Calu3 (cell line): ENCODE measurements around the gene CENPB. TPM values are rescaled to one million over a fixed set of nuclear protein-coding genes. Genes with fewer than 3 reads are reported as not detected.

Experiments used
- BruUV-seq: library from RNA; stranded (reverse); fragments of 400-500 nt; replicated peaks from 2 replicates; lab custom pipeline; 2021; lab: Mats Ljungman, UMichigan
- CTCF ChIA-PET: fragments of 300-600 bp; sonication (Branson Sonifier 250); formaldehyde crosslinking; loops from one replicate; lab custom pipeline; 2022; ENCODE audit warnings: antibody characterized with exemption; lab: Charles Lee
- DNase-seq: peaks from one replicate; pipeline ENCODE4 v3.0.0; 2022
- H3K27ac Mint-ChIP-seq: one replicate; pipeline ENCODE4 v1.8.0; 2022; ENCODE audit warnings: mixed read lengths; ENCODE audit not compliant: unreplicated experiment
- H3K27me3 Mint-ChIP-seq: one replicate; pipeline ENCODE4 v1.8.0; 2022; ENCODE audit warnings: mixed read lengths; ENCODE audit not compliant: unreplicated experiment
- H3K36me3 Mint-ChIP-seq: one replicate; pipeline ENCODE4 v1.8.0; 2022; ENCODE audit warnings: mild to moderate bottlenecking, moderate library complexity, mixed read lengths; ENCODE audit not compliant: insufficient read depth, unreplicated experiment
- H3K4me1 Mint-ChIP-seq: one replicate; pipeline ENCODE4 v1.8.0; 2022; ENCODE audit warnings: mild to moderate bottlenecking, low read depth, mixed read lengths; ENCODE audit not compliant: unreplicated experiment
- H3K4me3 Mint-ChIP-seq: one replicate; pipeline ENCODE4 v1.8.0; 2022; ENCODE audit warnings: mild to moderate bottlenecking, low read depth, moderate library complexity, mixed read lengths; ENCODE audit not compliant: unreplicated experiment
- H3K9me3 Mint-ChIP-seq: one replicate; pipeline ENCODE4 v1.8.0; 2022; ENCODE audit warnings: low read depth, mixed read lengths; ENCODE audit not compliant: unreplicated experiment
- CTCF ChIP-seq: fragments of 200-600 bp; IDR thresholded peaks from one replicate; pipeline ENCODE4 v1.8.0; 2022; ENCODE audit warnings: antibody characterized with exemption; ENCODE audit not compliant: unreplicated experiment
- intact Hi-C: fragments of 100-400 bp; cut with micrococcal nuclease; formaldehyde crosslinking; loops from one replicate; pipeline ENCODE4 v1.10.0; 2022; ENCODE audit not compliant: unreplicated experiment
- total RNA-seq: library from RNA; stranded (reverse); gene quantifications from 2 replicates; pipeline ENCODE4 v1.2.3, GENCODE V29; 2022

Gene CENPB
- total RNA-seq, 1 experiment from 2014 or later: 44.9 TPM

- DNase-seq: no peak
- Mint-ChIP-seq H3K4me1 (peaks cover 2% of the 10 kb centered on the region), H3K9me3 (no peaks in the 10 kb centered on the region), H3K27me3 (peaks cover 52% of the 10 kb centered on the region), H3K4me3 (no peak overlapping the region), H3K27ac (no peak overlapping the region), H3K36me3 (no peaks in the 10 kb centered on the region)
- intact Hi-C loops: no loop called here
- TF ChIP-seq CTCF: no peak
- no TSS peak for BruUV-seq
- CTCF ChIA-PET: no interaction called here
These were observed 47.2 kb downstream of the CENPB start for GRCh38 chr20:3739054-3739925.

DNA sequence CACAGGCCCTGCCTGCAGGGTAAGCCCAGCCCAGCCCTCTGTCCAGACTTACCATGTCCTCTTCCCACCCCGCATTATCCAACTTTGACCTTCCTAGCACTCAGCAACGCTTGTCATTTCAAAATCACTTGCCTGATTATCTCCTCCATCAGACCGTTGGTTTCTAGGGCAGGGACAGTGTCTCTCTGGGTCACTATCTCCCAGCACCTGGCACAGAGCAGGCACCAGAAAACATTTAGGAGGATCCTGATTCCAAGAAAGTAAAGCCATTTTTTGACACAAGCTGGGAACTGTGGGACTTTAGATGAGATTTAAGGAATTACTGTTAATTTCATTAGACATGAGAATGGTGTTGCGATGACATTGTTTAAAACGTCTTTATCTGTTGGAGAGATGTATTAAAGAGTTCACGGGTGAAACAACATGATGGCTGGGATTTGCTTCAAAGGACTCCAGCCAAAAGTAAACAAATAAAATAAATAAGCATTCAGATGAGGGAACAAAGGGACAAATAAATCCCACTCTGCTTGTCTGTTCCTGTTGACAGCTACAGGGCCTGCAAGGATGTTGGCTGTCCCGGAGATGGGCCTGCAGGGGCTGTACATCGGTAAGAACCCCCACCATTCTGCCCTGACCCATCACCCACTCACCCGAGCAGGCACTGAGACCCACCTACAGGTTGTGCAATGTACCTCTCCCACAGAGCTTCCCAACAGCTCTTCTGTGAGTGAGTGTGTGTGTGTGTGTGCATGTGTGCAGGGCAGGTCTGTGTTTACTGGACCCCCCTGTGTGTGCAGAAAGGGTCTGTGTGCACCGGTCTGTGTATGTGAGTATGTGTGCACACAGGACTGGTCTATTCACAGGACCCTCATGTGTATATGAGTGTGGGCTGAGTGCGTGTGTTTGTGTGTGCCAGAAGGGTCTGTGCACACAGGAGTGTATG, 48.2 kb downstream of the CENPB start:
- Mint-ChIP-seq H3K4me1 (no peaks in the 10 kb centered on the region), H3K4me3 (no peak overlapping the region), H3K27ac (no peak overlapping the region), H3K9me3 (no peaks in the 10 kb centered on the region), H3K36me3 (no peaks in the 10 kb centered on the region), H3K27me3 (peaks cover 55% of the 10 kb centered on the region)
- CTCF ChIA-PET: no interaction called here
- no peak for TF ChIP-seq CTCF
- no TSS peak for BruUV-seq
- DNase-seq: no peak
- intact Hi-C loops: no loop called here

DNA sequence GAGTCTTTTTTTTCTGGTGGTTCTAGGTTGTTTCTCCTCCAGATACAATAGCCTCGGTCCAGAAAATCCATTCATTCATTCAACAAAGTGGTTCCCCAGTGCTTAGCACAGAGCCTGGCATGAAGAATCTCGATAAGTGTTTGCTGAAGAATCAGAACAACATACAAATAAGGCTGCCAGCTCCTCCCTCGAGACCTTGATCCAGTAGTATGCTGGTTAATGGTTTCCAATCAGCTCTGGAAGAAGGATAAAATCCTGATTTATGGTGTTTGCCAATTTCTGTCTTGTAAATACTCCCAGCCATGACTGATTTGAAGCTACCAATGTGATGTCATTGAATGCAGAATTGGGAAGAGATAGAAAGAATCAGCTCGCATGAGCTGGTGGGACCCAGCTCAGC, 50.8 kb downstream of the CENPB start:
- intact Hi-C loops: no loop called here

More for the DNA sequence above, 50.8 kb downstream of the CENPB start:
- Mint-ChIP-seq H3K9me3 (no peaks in the 10 kb centered on the region), H3K4me3 (no peak overlapping the region), H3K4me1 (no peaks in the 10 kb centered on the region), H3K27ac (no peak overlapping the region), H3K27me3 (peaks cover 65% of the 10 kb centered on the region), H3K36me3 (no peaks in the 10 kb centered on the region)
- BruUV-seq: no TSS peak
- no peak for DNase-seq
- CTCF ChIA-PET: interaction anchor here (0.9 kb wide), 1 partner anchor 25 kb away, joined by 3 read pairs; no protein-coding TSS in a partner anchor
- TF ChIP-seq CTCF: no peak
